GM12891 (cell line): ENCODE results near the gene KAZN.

Experiments used
- POLR2A ChIP-seq: IDR thresholded peaks from 2 replicates; pipeline ENCODE4 v1.6.1; 2011; ENCODE audit warnings: low read depth, low read length, control low read depth
- TAF1 ChIP-seq: IDR thresholded peaks from 2 replicates; pipeline ENCODE4 v1.6.1; 2011; ENCODE audit warnings: low read depth, low read length, control low read depth

DNA sequence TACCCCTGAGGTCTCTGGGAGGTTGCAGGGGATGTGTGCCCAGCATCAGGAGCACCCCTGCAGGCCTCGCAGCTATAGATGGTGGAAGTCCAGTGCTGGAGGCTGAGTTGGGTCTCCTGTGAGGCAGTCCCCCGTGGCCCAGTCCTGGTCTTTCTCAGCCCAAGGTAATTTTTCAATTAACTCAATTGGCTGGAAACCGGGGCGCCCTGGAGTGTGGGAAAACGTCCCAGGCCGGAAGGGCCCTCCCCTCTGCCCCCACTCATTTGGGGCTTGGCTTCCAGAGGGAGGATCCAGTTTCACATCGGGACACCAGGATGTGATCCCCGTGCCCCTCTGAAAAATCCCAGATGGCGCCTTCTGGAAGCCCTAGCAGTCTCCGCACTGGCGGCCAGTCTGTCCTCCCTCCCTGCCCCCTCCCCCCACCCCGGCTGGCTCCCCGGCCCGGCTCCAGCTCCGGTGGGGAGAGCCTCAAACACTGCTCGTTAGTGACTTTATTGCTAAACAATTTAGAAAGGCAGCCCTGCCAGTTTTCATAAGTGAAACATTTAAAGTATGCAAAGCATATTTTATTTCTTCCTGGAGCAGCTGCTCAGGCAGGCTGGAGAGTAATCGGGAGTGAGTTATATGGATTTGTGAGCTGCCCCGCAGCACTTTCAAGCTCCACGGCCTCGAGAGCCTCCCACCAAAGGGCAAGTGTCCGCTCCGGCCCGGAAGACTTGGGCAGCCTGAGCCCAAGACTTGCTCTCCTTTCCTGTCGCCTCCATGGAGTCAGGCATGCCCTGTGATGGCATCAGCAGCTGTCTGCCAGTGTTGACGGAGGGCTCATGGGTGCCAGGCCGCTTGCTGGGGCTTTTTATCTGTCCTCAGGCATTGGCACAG, 346.9 kb downstream of the KAZN start:
- TF ChIP-seq POLR2A (no peak), TAF1 (no peak)
